Cardiac muscle cell (in vitro differentiated cells and primary cell): Measurements from ENCODE around the gene AP2A2. TPM values are rescaled to one million over a fixed set of nuclear protein-coding genes. Genes with fewer than 3 reads are reported as not detected.

Experiments
- DNase-seq, 2 donors: peaks; one replicate each; pipeline versions ENCODE4 v3.0.0 to v3.0.0-alpha.2; 2010 to 2017; ENCODE audit warnings: low read depth in 1 of 2, low spot score in 1 of 2
- H3K27ac ChIP-seq: fragments of 200-600 bp; sonication (generic); 2 replicates; pipeline ENCODE4 v1.5.1; 2016
- H3K27me3 ChIP-seq: fragments of 200-600 bp; sonication (generic); 2 replicates; pipeline ENCODE4 v1.6.0; 2016; ENCODE audit warnings: control low read depth
- H3K36me3 ChIP-seq: fragments of 200-600 bp; sonication (generic); 2 replicates; pipeline ENCODE4 v1.5.1; 2016; ENCODE audit warnings: control low read depth
- H3K4me1 ChIP-seq: fragments of 200-600 bp; sonication (generic); 2 replicates; pipeline ENCODE4 v1.8.1; 2017; ENCODE audit warnings: low read depth, mild to moderate bottlenecking, mixed run types
- H3K4me3 ChIP-seq: fragments of 200-600 bp; sonication (generic); 2 replicates; pipeline ENCODE4 v1.5.1; 2016; ENCODE audit warnings: mild to moderate bottlenecking
- H3K9me3 ChIP-seq: fragments of 200-600 bp; sonication (generic); 2 replicates; pipeline ENCODE4 v1.5.1; 2017; ENCODE audit warnings: low read depth, mild to moderate bottlenecking, control low read depth
- CTCF ChIP-seq: IDR thresholded peaks from 2 replicates; pipeline ENCODE4 v1.5.1; 2012; ENCODE audit warnings: low read depth, mild to moderate bottlenecking, low read length
- polyA plus RNA-seq: library from polyadenylated mRNA; unstranded; fragments of >200 nt; fragmentation: Nextera tagmentation; extraction: Ambion mirVana; gene quantifications from 2 replicates; pipeline ENCODE4 v1.2.1, GENCODE V29; 2016
- total RNA-seq: library from RNA; depleted of rRNA; stranded (reverse); fragments of >200 nt; gene quantifications from 2 replicates; pipeline ENCODE4 v1.2.3, GENCODE V29; 2016

The AP2A2 gene
- total and polyA plus RNA-seq, 2 experiments from 2014 or later = 47.6 to 77.6 TPM

- H3K27me3 ChIP-seq = no peaks in the 10 kb centered on the region
Measured at GRCh38 chr11:1038921-1039320, 113.3 kb downstream of the AP2A2 start.

GRCh38 chr11:1039481-1040427 lies 114.1 kb downstream of the AP2A2 start:
- Histone ChIP-seq H3K36me3 (no peaks in the 10 kb centered on the region), H3K4me3 (no peak overlapping the region), H3K4me1 (no peaks in the 10 kb centered on the region), H3K27me3 (no peaks in the 10 kb centered on the region), H3K27ac (no peak overlapping the region), H3K9me3 (no peaks in the 10 kb centered on the region)
- no peak for TF ChIP-seq CTCF
- DNase-seq = peak; percentile 26 to 60

More at GRCh38 chr11:1038921-1039320, 113.3 kb downstream of the AP2A2 start:
- no peak for DNase-seq
- no peaks in the 10 kb centered on the region for H3K4me1 ChIP-seq
- H3K4me3 ChIP-seq = no peak overlapping the region
- H3K9me3 ChIP-seq = no peaks in the 10 kb centered on the region
- H3K27ac ChIP-seq = no peak overlapping the region
- no peak for TF ChIP-seq CTCF
- no peaks in the 10 kb centered on the region for H3K36me3 ChIP-seq

GRCh38 chr11:1040428-1041148 lies 114.9 kb downstream of the AP2A2 start:
- Histone ChIP-seq H3K4me3 (no peak overlapping the region), H3K27ac (no peak overlapping the region), H3K9me3 (no peaks in the 10 kb centered on the region), H3K36me3 (no peaks in the 10 kb centered on the region), H3K27me3 (no peaks in the 10 kb centered on the region), H3K4me1 (no peaks in the 10 kb centered on the region)
- peak in 1 of 2 donors; percentile 83 for DNase-seq
- no peak for TF ChIP-seq CTCF

GRCh38 chr11:1041149-1041467 lies 115.4 kb downstream of the AP2A2 start:
- no peaks in the 10 kb centered on the region for H3K4me1 ChIP-seq
- DNase-seq = no peak
- no peaks in the 10 kb centered on the region for H3K36me3 ChIP-seq
- no peak overlapping the region for H3K27ac ChIP-seq
- H3K27me3 ChIP-seq = no peaks in the 10 kb centered on the region
- TF ChIP-seq CTCF = no peak
- no peak overlapping the region for H3K4me3 ChIP-seq
- no peaks in the 10 kb centered on the region for H3K9me3 ChIP-seq

- H3K27me3 ChIP-seq = no peaks in the 10 kb centered on the region
- TF ChIP-seq CTCF = no peak
- no peak overlapping the region for H3K27ac ChIP-seq
- no peak overlapping the region for H3K4me3 ChIP-seq
- H3K9me3 ChIP-seq = no peaks in the 10 kb centered on the region
- H3K4me1 ChIP-seq = no peaks in the 10 kb centered on the region
- DNase-seq = no peak
- no peaks in the 10 kb centered on the region for H3K36me3 ChIP-seq
Measured at GRCh38 chr11:1041471-1041870, 115.8 kb downstream of the AP2A2 start.
